ENCODE measurements around the gene FGF23. TPM values are rescaled to one million over a fixed set of nuclear protein-coding genes. Genes with fewer than 3 reads are reported as not detected.

FGF23 gene
- total RNA-seq, 3 donors from 2014 or later, result not detected

GRCh38 chr12:4356041-4356327 is 23.5 kb downstream of the FGF23 start:
- Mint-ChIP-seq H3K27me3 (ENCODE audit: low read depth) (no peaks in the 10 kb centered on the region), H3K4me1 (ENCODE audit: low read depth) (no peaks in the 10 kb centered on the region), H3K36me3 (ENCODE audit: insufficient read depth) (peaks cover 8% of the 10 kb centered on the region), H3K4me3 (no peak overlapping the region), H3K9me3 (no peaks in the 10 kb centered on the region)
- ATAC-seq, result peak; percentile 21 to 30
- DNase-seq, result peak; percentile 30

- ATAC-seq, result no peak
- Mint-ChIP-seq H3K9me3 (no peaks in the 10 kb centered on the region), H3K4me3 (no peak overlapping the region), H3K27me3 (ENCODE audit: low read depth) (no peaks in the 10 kb centered on the region), H3K4me1 (ENCODE audit: low read depth) (no peaks in the 10 kb centered on the region), H3K36me3 (ENCODE audit: insufficient read depth) (peaks cover 12% of the 10 kb centered on the region)
- DNase-seq, result no peak
Observed at GRCh38 chr12:4355156-4356040, 24.1 kb downstream of the FGF23 start.

GRCh38 chr12:4353785-4354208 is 25.7 kb downstream of the FGF23 start:
- Mint-ChIP-seq H3K4me3 (no peak overlapping the region), H3K36me3 (ENCODE audit: insufficient read depth) (peaks cover 12% of the 10 kb centered on the region), H3K9me3 (no peaks in the 10 kb centered on the region), H3K27me3 (ENCODE audit: low read depth) (no peaks in the 10 kb centered on the region), H3K4me1 (ENCODE audit: low read depth) (peaks cover 2% of the 10 kb centered on the region)
- peak; percentile 21 for DNase-seq
- ATAC-seq, result peak; percentile 82 to 91

GRCh38 chr12:4346931-4347330 is 32.6 kb downstream of the FGF23 start:
- H3K4me1 Mint-ChIP-seq (ENCODE audit: low read depth), result peaks cover 2% of the 10 kb centered on the region
- H3K36me3 Mint-ChIP-seq (ENCODE audit: insufficient read depth), result peaks cover 38% of the 10 kb centered on the region
- H3K27me3 Mint-ChIP-seq (ENCODE audit: low read depth), result no peaks in the 10 kb centered on the region
- no peak for ATAC-seq
- H3K9me3 Mint-ChIP-seq, result peaks cover 7% of the 10 kb centered on the region
- no peak overlapping the region for H3K4me3 Mint-ChIP-seq
- no peak for DNase-seq

- no peaks in the 10 kb centered on the region for H3K9me3 Mint-ChIP-seq
- no peaks in the 10 kb centered on the region for H3K27me3 Mint-ChIP-seq (ENCODE audit: low read depth)
- no peak for ATAC-seq
- peaks cover 1% of the 10 kb centered on the region for H3K4me1 Mint-ChIP-seq (ENCODE audit: low read depth)
- H3K36me3 Mint-ChIP-seq (ENCODE audit: insufficient read depth), result peaks cover 24% of the 10 kb centered on the region
- DNase-seq, result no peak
- no peak overlapping the region for H3K4me3 Mint-ChIP-seq
Observed at GRCh38 chr12:4331842-4332241, 47.7 kb downstream of the FGF23 start.

GRCh38 chr12:4331221-4331620 is 48.3 kb downstream of the FGF23 start:
- DNase-seq (no peak), ATAC-seq (no peak)
- Mint-ChIP-seq H3K36me3 (ENCODE audit: insufficient read depth) (peaks cover 20% of the 10 kb centered on the region), H3K27me3 (ENCODE audit: low read depth) (no peaks in the 10 kb centered on the region), H3K9me3 (no peaks in the 10 kb centered on the region), H3K4me1 (ENCODE audit: low read depth) (peaks cover 3% of the 10 kb centered on the region), H3K4me3 (no peak overlapping the region)

GRCh38 chr12:4330203-4330602 is 49.3 kb downstream of the FGF23 start:
- Mint-ChIP-seq H3K9me3 (no peaks in the 10 kb centered on the region), H3K4me3 (no peak overlapping the region), H3K27me3 (ENCODE audit: low read depth) (no peaks in the 10 kb centered on the region), H3K36me3 (ENCODE audit: insufficient read depth) (peaks cover 15% of the 10 kb centered on the region), H3K4me1 (ENCODE audit: low read depth) (peaks cover 6% of the 10 kb centered on the region)
- no peak for DNase-seq
- no peak for ATAC-seq

- H3K4me1 Mint-ChIP-seq (ENCODE audit: low read depth), result peaks cover 23% of the 10 kb centered on the region
- DNase-seq (no peak), ATAC-seq (no peak)
- no peaks in the 10 kb centered on the region for H3K9me3 Mint-ChIP-seq
- no peaks in the 10 kb centered on the region for H3K27me3 Mint-ChIP-seq (ENCODE audit: low read depth)
- H3K4me3 Mint-ChIP-seq, result no peak overlapping the region
- H3K36me3 Mint-ChIP-seq (ENCODE audit: insufficient read depth), result peaks cover 12% of the 10 kb centered on the region
Observed at GRCh38 chr12:4327293-4327692, 52.2 kb downstream of the FGF23 start.

GRCh38 chr12:4325966-4326365 is 53.5 kb downstream of the FGF23 start:
- ATAC-seq (no peak), DNase-seq (no peak)
- Mint-ChIP-seq H3K36me3 (ENCODE audit: insufficient read depth) (peaks cover 9% of the 10 kb centered on the region), H3K4me1 (ENCODE audit: low read depth) (peaks cover 28% of the 10 kb centered on the region), H3K9me3 (no peaks in the 10 kb centered on the region), H3K4me3 (no peak overlapping the region), H3K27me3 (ENCODE audit: low read depth) (no peaks in the 10 kb centered on the region)

GRCh38 chr12:4324366-4324765 is 55.1 kb downstream of the FGF23 start:
- Mint-ChIP-seq H3K4me3 (no peak overlapping the region), H3K9me3 (no peaks in the 10 kb centered on the region), H3K36me3 (ENCODE audit: insufficient read depth) (peaks cover 5% of the 10 kb centered on the region), H3K27me3 (ENCODE audit: low read depth) (no peaks in the 10 kb centered on the region), H3K4me1 (ENCODE audit: low read depth) (peaks cover 39% of the 10 kb centered on the region)
- ATAC-seq (no peak), DNase-seq (no peak)

GRCh38 chr12:4323396-4323795 is 56.1 kb downstream of the FGF23 start:
- ATAC-seq (no peak), DNase-seq (no peak)
- Mint-ChIP-seq H3K4me3 (no peak overlapping the region), H3K27me3 (ENCODE audit: low read depth) (no peaks in the 10 kb centered on the region), H3K9me3 (no peaks in the 10 kb centered on the region), H3K36me3 (ENCODE audit: insufficient read depth) (peaks cover 3% of the 10 kb centered on the region), H3K4me1 (ENCODE audit: low read depth) (peaks cover 41% of the 10 kb centered on the region)

GRCh38 chr12:4322726-4323125 is 56.8 kb downstream of the FGF23 start:
- ATAC-seq (no peak), DNase-seq (no peak)
- Mint-ChIP-seq H3K9me3 (no peaks in the 10 kb centered on the region), H3K4me3 (peak overlapping the region; percentile 96), H3K4me1 (ENCODE audit: low read depth) (peaks cover 41% of the 10 kb centered on the region), H3K27me3 (ENCODE audit: low read depth) (no peaks in the 10 kb centered on the region), H3K36me3 (ENCODE audit: insufficient read depth) (peaks cover 3% of the 10 kb centered on the region)

- ATAC-seq, result peak; percentile 99
- Mint-ChIP-seq H3K27me3 (ENCODE audit: low read depth) (no peaks in the 10 kb centered on the region), H3K36me3 (ENCODE audit: insufficient read depth) (peaks cover 3% of the 10 kb centered on the region), H3K4me1 (ENCODE audit: low read depth) (peaks cover 39% of the 10 kb centered on the region), H3K9me3 (no peaks in the 10 kb centered on the region), H3K4me3 (peak within 1 kb of the TSS; percentile 96)
- peak; percentile 82 for DNase-seq
Observed at GRCh38 chr12:4320853-4321701, 58.4 kb downstream of the FGF23 start, which contains the start of gene TIGAR. Gene TIGAR, plus strand, starts transcription at chr12:4321213. Its CDS starts 59 bp downstream, at chr12:4321272.

GRCh38 chr12:4320497-4320852 is 59.0 kb downstream of the FGF23 start:
- no peaks in the 10 kb centered on the region for H3K9me3 Mint-ChIP-seq
- H3K4me1 Mint-ChIP-seq (ENCODE audit: low read depth), result peaks cover 36% of the 10 kb centered on the region
- H3K27me3 Mint-ChIP-seq (ENCODE audit: low read depth), result no peaks in the 10 kb centered on the region
- DNase-seq, result no peak
- peak overlapping the region; percentile 96 for H3K4me3 Mint-ChIP-seq
- peaks cover 3% of the 10 kb centered on the region for H3K36me3 Mint-ChIP-seq (ENCODE audit: insufficient read depth)
- peak; percentile 23 to 36 for ATAC-seq
